DOHH2 (cell line): Measurements from ENCODE around the gene MLC1.

Experiments used
- H3F3A ChIP-seq: fragments of 200-600 bp; sonication (generic), shearing (Covaris generic); 2 replicates; pipeline ENCODE4 v1.6.0; 2016; ENCODE audit warnings: antibody characterized with exemption, mild to moderate bottlenecking; ENCODE audit not compliant: control insufficient read depth, insufficient read depth
- H3K27ac ChIP-seq: fragments of 200-600 bp; sonication (generic); 2 replicates; pipeline ENCODE4 v1.5.1; 2014; ENCODE audit warnings: low read depth, mild to moderate bottlenecking, low read length, moderate library complexity
- H3K27me3 ChIP-seq: fragments of 200-600 bp; sonication (generic); 2 replicates; pipeline ENCODE4 v1.6.1; 2014; ENCODE audit warnings: mild to moderate bottlenecking, low read length, mixed read lengths; ENCODE audit not compliant: control insufficient read depth
- H3K36me3 ChIP-seq: fragments of 200-600 bp; sonication (generic); 2 replicates; pipeline ENCODE4 v1.6.1; 2014; ENCODE audit warnings: mild to moderate bottlenecking, low read length, moderate library complexity, mixed read lengths; ENCODE audit not compliant: control insufficient read depth
- H3K4me1 ChIP-seq: fragments of 200-600 bp; sonication (generic); 2 replicates; pipeline ENCODE4 v1.6.1; 2014; ENCODE audit warnings: mild to moderate bottlenecking, low read length, mixed read lengths; ENCODE audit not compliant: control insufficient read depth
- H3K4me2 ChIP-seq: fragments of 200-600 bp; sonication (generic); 2 replicates; pipeline ENCODE4 v1.6.0; 2014; ENCODE audit warnings: mild to moderate bottlenecking, low read length, moderate library complexity
- H3K4me3 ChIP-seq: fragments of 200-600 bp; sonication (generic); 2 replicates; pipeline ENCODE4 v1.5.1; 2014; ENCODE audit warnings: mild to moderate bottlenecking, low read length, mixed read lengths
- H3K79me2 ChIP-seq: fragments of 200-600 bp; sonication (generic); 2 replicates; pipeline ENCODE4 v1.6.1; 2014; ENCODE audit warnings: mild to moderate bottlenecking, low read length, mixed read lengths; ENCODE audit not compliant: control insufficient read depth
- H3K9me2 ChIP-seq: fragments of 200-600 bp; sonication (generic); replicated peaks from 2 replicates; pipeline ENCODE4 v1.6.1; 2014; ENCODE audit warnings: mild to moderate bottlenecking, low read length, mixed read lengths; ENCODE audit not compliant: control insufficient read depth
- H3K9me3 ChIP-seq: fragments of 200-600 bp; sonication (generic); 2 replicates; pipeline ENCODE4 v1.6.1; 2014; ENCODE audit warnings: antibody characterized with exemption, low read length, mixed read lengths; ENCODE audit not compliant: control insufficient read depth, insufficient read depth
- H4K20me1 ChIP-seq: fragments of 200-600 bp; sonication (generic); 2 replicates; pipeline ENCODE4 v1.6.0; 2014; ENCODE audit warnings: low read depth, mild to moderate bottlenecking, antibody characterized with exemption, low read length, moderate library complexity; ENCODE audit not compliant: control insufficient read depth, insufficient read depth
- CTCF ChIP-seq: fragments of 200-600 bp; sonication (generic); IDR thresholded peaks from one replicate; pipeline ENCODE4 v1.5.1; 2014; ENCODE audit warnings: antibody characterized with exemption, mild to moderate bottlenecking, low read depth, low read length; ENCODE audit not compliant: poor library complexity, severe bottlenecking
- EZH2phosphoT487 ChIP-seq: fragments of 200-600 bp; sonication (generic); IDR thresholded peaks from 2 replicates; pipeline ENCODE4 v1.6.1; 2017; ENCODE audit warnings: borderline replicate concordance, mild to moderate bottlenecking, antibody characterized with exemption, low read length, moderate library complexity, mixed read lengths

Gene MLC1

GRCh38 chr22:50035976-50036724 is 49.1 kb downstream of the MLC1 start:
- 0 out of 2 replicates have a peak, but pooled peaks cover 2% of the 10 kb centered on the region for H3F3A ChIP-seq
- H3K9me2 ChIP-seq: no peaks in the 10 kb centered on the region
- no peak overlapping the region for H3K4me2 ChIP-seq
- peaks cover 16% of the 10 kb centered on the region for H3K9me3 ChIP-seq
- TF ChIP-seq EZH2phosphoT487 (no peak), CTCF (no peak)
- peaks cover 6% of the 10 kb centered on the region; the same call in 1 of the 2 replicates for H3K27me3 ChIP-seq
- no peaks in the 10 kb centered on the region for H3K36me3 ChIP-seq
- no peak overlapping the region for H3K27ac ChIP-seq
- H4K20me1 ChIP-seq: no peaks in the 10 kb centered on the region
- no peaks in the 10 kb centered on the region for H3K79me2 ChIP-seq
- no peak overlapping the region for H3K4me3 ChIP-seq
- no peaks in the 10 kb centered on the region for H3K4me1 ChIP-seq

GRCh38 chr22:50035131-50035881 is 49.9 kb downstream of the MLC1 start:
- no peaks in the 10 kb centered on the region for H3K79me2 ChIP-seq
- 0 out of 2 replicates have a peak, but pooled peaks cover 2% of the 10 kb centered on the region for H3F3A ChIP-seq
- no peaks in the 10 kb centered on the region for H3K9me2 ChIP-seq
- H3K27me3 ChIP-seq: peaks cover 11% of the 10 kb centered on the region; the same call in 1 of the 2 replicates
- peaks cover 5% of the 10 kb centered on the region for H3K4me1 ChIP-seq
- no peak for TF ChIP-seq EZH2phosphoT487
- no peak for TF ChIP-seq CTCF
- H4K20me1 ChIP-seq: no peaks in the 10 kb centered on the region
- H3K9me3 ChIP-seq: peaks cover 16% of the 10 kb centered on the region
- no peak overlapping the region for H3K4me3 ChIP-seq
- no peak overlapping the region for H3K27ac ChIP-seq
- no peaks in the 10 kb centered on the region for H3K36me3 ChIP-seq
- H3K4me2 ChIP-seq: no peak overlapping the region

GRCh38 chr22:50034126-50035081 is 50.8 kb downstream of the MLC1 start:
- TF ChIP-seq EZH2phosphoT487 (no peak), CTCF (no peak)
- H3K27me3 ChIP-seq: peaks cover 11% of the 10 kb centered on the region; the same call in 1 of the 2 replicates
- H3K9me3 ChIP-seq: peaks cover 7% of the 10 kb centered on the region
- no peaks in the 10 kb centered on the region for H3K36me3 ChIP-seq
- no peak overlapping the region for H3K4me3 ChIP-seq
- 0 out of 2 replicates have a peak, but pooled peaks cover 2% of the 10 kb centered on the region for H3F3A ChIP-seq
- H3K79me2 ChIP-seq: no peaks in the 10 kb centered on the region
- peaks cover 12% of the 10 kb centered on the region for H3K4me1 ChIP-seq
- H3K9me2 ChIP-seq: no peaks in the 10 kb centered on the region
- H4K20me1 ChIP-seq: no peaks in the 10 kb centered on the region
- no peak overlapping the region for H3K4me2 ChIP-seq
- no peak overlapping the region for H3K27ac ChIP-seq
